H1 (cell line): ENCODE data around the gene GPC6. TPM values are rescaled to one million over a fixed set of nuclear protein-coding genes. Genes with fewer than 3 reads are reported as not detected.

Experiments used
- ASH2L ChIP-seq: fragments of 200-600, 300-600 bp; sonication (generic); IDR thresholded peaks from one replicate; pipeline ENCODE4 v1.7.1; 2017; ENCODE audit warnings: low read length
- BACH1 ChIP-seq: IDR thresholded peaks from 2 replicates; pipeline ENCODE4 v1.6.1; 2012; ENCODE audit warnings: low read length, improper control_type of control experiment
- SP1 ChIP-seq: IDR thresholded peaks from 2 replicates; pipeline ENCODE4 v1.6.1; 2011; ENCODE audit warnings: low read depth, low read length
- TAF1 ChIP-seq: IDR thresholded peaks from 2 replicates; pipeline ENCODE4 v1.6.1; 2011; ENCODE audit warnings: mild to moderate bottlenecking, low read depth, low read length
- polyA plus RNA-seq, 7 experiments: library from polyadenylated mRNA; depleted of rRNA in 3 of 7; stranded (reverse) in 5 of 7; unstranded in 2 of 7; fragments of >200 nt in 5 of 7; fragments of 200-250 nt in 2 of 7; gene quantifications; 1 replicate in 5 of 7; 2 replicates in 1 of 7; 4 replicates in 1 of 7; pipeline versions ENCODE4 v1.2.1 to v1.2.3, GENCODE V29; 2011 to 2013; ENCODE audit warnings: missing spikeins in 2 of 7, mixed read lengths in 2 of 7
- total RNA-seq: library from RNA; stranded (reverse); fragmentation: NEBNext Ultra II Directional; extraction: Animal tissue kit (Norgen Biotek cat#: 25700); gene quantifications from 2 replicates; pipeline ENCODE4 v1.2.1, GENCODE V29; 2021
- TF ChIP-seq, protein P1 (sequence below): IDR thresholded peaks from 2 replicates; pipeline ENCODE4 v1.6.1; 2012; ENCODE audit warnings: inconsistent platforms
- TF ChIP-seq, protein P2 (sequence below): IDR thresholded peaks from 2 replicates; pipeline ENCODE4 v1.6.1; 2012; ENCODE audit warnings: inconsistent platforms
- TF ChIP-seq, protein P3 (sequence below), 3 experiments: IDR thresholded peaks; 1 replicate in 2 of 3; 2 replicates in 1 of 3; pipeline versions ENCODE4 v1.5.1 to v1.6.1; 2011; ENCODE audit warnings: low read length in 3 of 3, mild to moderate bottlenecking in 3 of 3, inconsistent platforms in 2 of 3, low read depth in 1 of 3, moderate library complexity in 1 of 3; ENCODE audit not compliant: insufficient read depth in 1 of 3; ENCODE audit errors: control extremely low read depth in 1 of 3

Gene GPC6
- total and polyA plus RNA-seq, 2 of the 8 experiments (the other 6 are each of a cell fraction or from before 2014, with no cell fraction given), result 5.4 to 12.0 TPM

- TF ChIP-seq, protein P1, sequence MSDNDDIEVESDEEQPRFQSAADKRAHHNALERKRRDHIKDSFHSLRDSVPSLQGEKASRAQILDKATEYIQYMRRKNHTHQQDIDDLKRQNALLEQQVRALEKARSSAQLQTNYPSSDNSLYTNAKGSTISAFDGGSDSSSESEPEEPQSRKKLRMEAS, result no peak
- no peak for TF ChIP-seq BACH1
- TF ChIP-seq SP1, result no peak
- TF ChIP-seq TAF1, result no peak
- TF ChIP-seq, protein P2, sequence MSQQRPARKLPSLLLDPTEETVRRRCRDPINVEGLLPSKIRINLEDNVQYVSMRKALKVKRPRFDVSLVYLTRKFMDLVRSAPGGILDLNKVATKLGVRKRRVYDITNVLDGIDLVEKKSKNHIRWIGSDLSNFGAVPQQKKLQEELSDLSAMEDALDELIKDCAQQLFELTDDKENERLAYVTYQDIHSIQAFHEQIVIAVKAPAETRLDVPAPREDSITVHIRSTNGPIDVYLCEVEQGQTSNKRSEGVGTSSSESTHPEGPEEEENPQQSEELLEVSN, result no peak
- TF ChIP-seq ASH2L, result no peak
- TF ChIP-seq, protein P3, sequence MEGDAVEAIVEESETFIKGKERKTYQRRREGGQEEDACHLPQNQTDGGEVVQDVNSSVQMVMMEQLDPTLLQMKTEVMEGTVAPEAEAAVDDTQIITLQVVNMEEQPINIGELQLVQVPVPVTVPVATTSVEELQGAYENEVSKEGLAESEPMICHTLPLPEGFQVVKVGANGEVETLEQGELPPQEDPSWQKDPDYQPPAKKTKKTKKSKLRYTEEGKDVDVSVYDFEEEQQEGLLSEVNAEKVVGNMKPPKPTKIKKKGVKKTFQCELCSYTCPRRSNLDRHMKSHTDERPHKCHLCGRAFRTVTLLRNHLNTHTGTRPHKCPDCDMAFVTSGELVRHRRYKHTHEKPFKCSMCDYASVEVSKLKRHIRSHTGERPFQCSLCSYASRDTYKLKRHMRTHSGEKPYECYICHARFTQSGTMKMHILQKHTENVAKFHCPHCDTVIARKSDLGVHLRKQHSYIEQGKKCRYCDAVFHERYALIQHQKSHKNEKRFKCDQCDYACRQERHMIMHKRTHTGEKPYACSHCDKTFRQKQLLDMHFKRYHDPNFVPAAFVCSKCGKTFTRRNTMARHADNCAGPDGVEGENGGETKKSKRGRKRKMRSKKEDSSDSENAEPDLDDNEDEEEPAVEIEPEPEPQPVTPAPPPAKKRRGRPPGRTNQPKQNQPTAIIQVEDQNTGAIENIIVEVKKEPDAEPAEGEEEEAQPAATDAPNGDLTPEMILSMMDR (IDR thresholded peaks at IDR 0.05; ENCODE audit: control extremely low read depth in 1 of 3, insufficient read depth in 1 of 3, low read depth in 1 of 3, low read length in 3 of 3), result no peak
Observed at GRCh38 chr13:93867481-93867880, 640.9 kb downstream of the GPC6 start (continued).
